HK-2 (cell line): ENCODE data around the gene CLDN10.
"Not testable (repeated sequence)": the region's sequence is repeated elsewhere in the genome, so short reads cannot be mapped to it uniquely, and the experiment has no call there.

Source experiments
- DNase-seq: peaks from one replicate; pipeline ENCODE4 v3.0.0-alpha.2; 2018; ENCODE audit not compliant: unreplicated experiment

CLDN10 gene

GRCh38 chr13:95541308-95541707, 11.2 kb upstream of the CLDN10 start:
- no peak for DNase-seq

GRCh38 chr13:95541911-95542474, 10.5 kb upstream of the CLDN10 start:
- no peak for DNase-seq

DNA sequence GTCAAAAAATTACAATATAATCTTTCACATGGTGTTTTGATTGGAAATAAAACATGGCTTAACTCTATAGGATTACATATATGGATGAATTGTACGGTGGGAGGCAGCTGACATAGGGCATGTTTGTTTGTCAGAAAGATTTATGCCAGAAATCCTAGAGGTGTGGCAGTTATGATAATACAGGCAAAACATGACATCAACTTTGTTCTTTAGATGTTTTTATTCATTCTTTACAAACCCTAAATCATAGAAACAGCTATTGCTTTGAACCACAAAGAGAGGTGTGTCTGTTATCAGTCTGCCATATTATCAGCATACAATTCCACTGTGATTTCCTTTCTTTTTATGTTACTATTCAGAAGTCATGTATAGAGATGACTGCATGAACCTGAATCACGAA, 8.2 kb upstream of the CLDN10 start:
- DNase-seq: no peak

- no peak for DNase-seq
Observed at GRCh38 chr13:95546919-95547318, 5.6 kb upstream of the CLDN10 start.

- DNase-seq: no peak
Observed at GRCh38 chr13:95547531-95548167, 4.9 kb upstream of the CLDN10 start.

- DNase-seq: no peak
Observed at GRCh38 chr13:95552208-95552538, 347 bp upstream of the CLDN10 start.

- no peak for DNase-seq
Observed at GRCh38 chr13:95553581-95554385, 1.3 kb downstream of the CLDN10 start.

DNA sequence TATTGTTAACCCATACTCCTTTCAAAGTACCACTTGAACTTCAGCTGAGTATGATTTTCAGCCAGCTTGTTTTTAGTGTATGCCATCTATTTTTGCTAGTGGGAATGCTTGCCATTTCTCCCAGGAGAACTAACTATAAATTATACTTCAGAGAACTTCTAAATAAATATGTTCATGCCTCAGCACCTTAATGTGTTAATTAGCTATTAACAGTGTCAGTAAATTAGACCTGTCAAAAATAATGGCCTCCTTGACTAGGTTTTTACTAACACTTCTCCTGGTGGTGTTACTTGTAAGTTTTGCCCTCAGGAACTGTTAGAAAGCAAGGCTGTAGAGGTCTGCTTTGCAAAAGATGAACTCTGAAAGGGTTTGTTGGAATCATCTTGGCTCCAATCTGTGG, 4.5 kb downstream of the CLDN10 start:
- no peak for DNase-seq

- DNase-seq: no peak
Observed at GRCh38 chr13:95559100-95559499, 6.6 kb downstream of the CLDN10 start.

DNA sequence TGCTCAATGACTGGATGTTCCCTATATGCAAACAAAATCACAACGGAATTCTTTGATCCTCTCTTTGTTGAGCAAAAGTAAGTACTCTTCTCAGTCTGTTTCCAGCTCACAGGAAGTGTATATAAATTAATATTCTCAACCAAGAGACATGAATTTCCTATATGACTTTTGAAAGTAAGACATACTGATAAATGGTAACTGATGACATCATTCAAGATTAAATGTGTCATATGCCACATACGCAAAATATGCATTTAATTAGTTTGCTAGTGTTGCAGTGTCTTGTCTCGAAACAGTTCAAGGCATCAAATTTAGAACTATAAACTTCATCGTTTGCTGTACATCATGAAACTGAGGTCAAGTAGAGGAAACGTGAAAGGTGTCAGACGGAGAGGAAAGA, 7.9 kb downstream of the CLDN10 start:
- DNase-seq: no peak

DNA sequence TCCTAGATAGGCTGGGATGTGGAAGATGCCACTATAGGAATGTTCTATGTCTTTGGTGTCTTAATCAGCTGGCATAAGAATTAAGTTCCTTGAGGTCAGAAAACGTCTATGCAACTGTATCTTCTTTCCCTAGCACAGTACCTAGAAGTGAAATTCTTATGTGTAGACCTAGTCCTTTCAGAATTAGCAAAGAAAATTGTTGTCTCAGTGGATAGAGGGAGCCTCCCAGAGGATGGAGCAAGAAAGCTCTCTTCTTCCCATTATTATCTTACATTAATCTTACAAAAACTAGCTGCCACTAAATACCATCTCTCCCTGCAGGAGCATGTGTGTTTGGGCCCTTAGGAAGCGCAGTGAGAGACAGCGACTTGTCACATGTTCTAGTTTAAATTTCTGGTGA, 11.6 kb downstream of the CLDN10 start:
- DNase-seq: no peak

GRCh38 chr13:95564733-95565291, 12.3 kb downstream of the CLDN10 start:
- DNase-seq: no peak

- not testable (repeated sequence) for DNase-seq
Observed at GRCh38 chr13:95565758-95566157, 13.2 kb downstream of the CLDN10 start.

DNA sequence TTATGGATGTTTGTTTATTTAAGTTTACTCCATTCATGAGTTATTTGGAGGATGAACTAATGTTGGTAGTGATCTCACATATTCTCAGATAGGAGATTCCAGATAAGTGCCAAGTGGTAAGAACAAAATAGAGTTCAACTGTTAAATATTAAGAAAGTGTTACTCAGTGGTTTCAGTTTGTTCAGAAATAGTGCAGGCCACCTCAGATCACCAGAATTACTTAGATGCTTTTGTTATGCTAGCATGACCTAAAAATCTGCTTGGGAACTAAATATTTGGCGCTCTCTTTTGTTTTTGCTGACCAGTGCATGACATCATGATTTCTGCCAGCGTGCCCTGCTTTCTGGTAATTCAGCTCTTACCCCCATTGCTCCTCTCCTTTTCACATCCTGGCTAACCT, 15.6 kb downstream of the CLDN10 start:
- DNase-seq: no peak

DNA sequence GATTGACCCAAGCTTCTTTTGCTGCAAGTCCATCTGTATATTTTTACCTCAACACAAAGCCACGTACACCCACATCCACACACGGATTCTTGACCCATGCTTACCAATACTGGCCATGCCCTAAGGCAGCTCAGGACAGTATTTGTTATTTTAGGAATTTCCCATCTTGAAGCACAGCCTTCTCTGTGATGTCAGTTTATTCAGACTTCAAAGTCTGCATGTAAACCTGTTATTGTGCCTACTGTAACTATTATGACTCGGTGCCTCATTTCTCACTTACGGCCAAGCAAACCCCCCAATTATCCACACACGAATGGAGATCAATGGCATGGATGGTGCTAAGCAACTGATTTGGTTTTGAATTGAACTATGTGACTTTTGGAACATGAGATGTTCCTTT, 17.5 kb downstream of the CLDN10 start:
- no peak for DNase-seq

GRCh38 chr13:95571941-95572340, 19.4 kb downstream of the CLDN10 start:
- DNase-seq: no peak

DNA sequence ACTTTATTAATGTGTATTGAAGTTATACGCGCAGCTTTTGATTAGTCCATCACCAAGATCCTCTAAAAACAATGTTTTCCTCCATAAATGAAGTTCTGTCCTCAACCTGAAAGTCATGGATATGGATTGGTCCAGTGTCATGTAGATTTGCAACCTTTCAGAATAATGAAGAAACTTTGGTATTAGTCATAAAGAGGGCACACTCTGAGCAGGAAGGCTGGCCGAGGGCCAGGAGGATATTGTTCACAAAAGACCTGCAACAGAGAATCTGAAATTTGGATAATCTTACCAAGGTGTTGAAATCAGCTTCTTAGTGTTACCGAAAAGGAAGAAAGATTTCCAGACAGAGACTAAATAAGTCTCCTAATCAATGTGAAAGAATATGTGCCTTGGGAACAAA, 20.7 kb downstream of the CLDN10 start:
- DNase-seq: no peak

GRCh38 chr13:95579303-95579702, 26.8 kb downstream of the CLDN10 start:
- no peak for DNase-seq

GRCh38 chr13:95585867-95586266, 33.3 kb downstream of the CLDN10 start:
- DNase-seq: no peak

- no peak for DNase-seq
Observed at GRCh38 chr13:95588134-95588533, 35.6 kb downstream of the CLDN10 start.

- DNase-seq: no peak
Observed at GRCh38 chr13:95588721-95589120, 36.2 kb downstream of the CLDN10 start.

GRCh38 chr13:95593462-95593861, 40.9 kb downstream of the CLDN10 start:
- no peak for DNase-seq

DNA sequence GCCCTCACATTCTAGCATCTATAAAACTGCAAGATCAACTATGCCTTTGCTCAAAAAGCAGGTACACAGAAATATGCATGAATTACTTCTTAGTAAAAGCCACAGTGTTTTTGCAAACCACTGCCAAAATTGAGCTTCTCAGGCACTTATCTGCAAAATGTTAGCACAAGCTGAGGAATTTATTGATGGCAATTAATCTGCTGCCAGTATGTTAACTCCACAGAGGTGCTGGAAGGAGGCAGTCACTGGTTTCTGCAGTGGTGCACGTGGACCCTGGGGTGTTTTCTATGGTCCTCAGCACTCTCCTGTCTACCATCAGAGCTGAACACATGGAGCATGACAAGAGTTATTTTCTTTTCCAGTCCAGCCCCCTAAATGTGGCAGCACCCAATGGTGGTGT, 44.2 kb downstream of the CLDN10 start:
- DNase-seq: no peak
